Kidney (tissue), 14 donors: ENCODE measurements around the gene ADARB1. TPM values are rescaled to one million over a fixed set of nuclear protein-coding genes. Genes with fewer than 3 reads are reported as not detected.

Experiments used
- DNase-seq, 5 donors: peaks; one replicate each; pipeline ENCODE4 v3.0.0-alpha.2; 2013 to 2020
- FAIRE-seq: peaks from 2 replicates; lab custom pipeline; 2012; peaks lifted over from hg19 to GRCh38; lab: Jason Lieb, UNC
- H3K27ac ChIP-seq, 2 donors: one replicate each; pipeline ENCODE4 v1.7.0; 2013; ENCODE audit warnings: low read depth in 2 of 2, low read length in 2 of 2, inconsistent platforms in 1 of 2
- H3K27me3 ChIP-seq: one replicate; pipeline ENCODE4 v1.7.1; 2013; ENCODE audit warnings: low read length, inconsistent platforms; ENCODE audit not compliant: control insufficient read depth, insufficient read depth
- H3K36me3 ChIP-seq, 3 donors: one replicate each; pipeline versions ENCODE4 v1.7.0 to v1.7.1; 2013; ENCODE audit warnings: low read length in 3 of 3, control low read depth in 1 of 3, inconsistent platforms in 1 of 3; ENCODE audit not compliant: insufficient read depth in 3 of 3, control insufficient read depth in 2 of 3
- H3K4me1 ChIP-seq, 3 donors: one replicate each; pipeline versions ENCODE4 v1.7.0 to v1.7.1; 2013; ENCODE audit warnings: low read length in 3 of 3, inconsistent platforms in 1 of 3, low read depth in 1 of 3; ENCODE audit not compliant: control insufficient read depth in 2 of 3, insufficient read depth in 2 of 3
- H3K4me3 ChIP-seq, 3 donors: one replicate each; pipeline versions ENCODE4 v1.7.0 to v1.8.1; 2013; ENCODE audit warnings: low read length in 3 of 3, control low read depth in 1 of 3, inconsistent platforms in 1 of 3
- H3K9ac ChIP-seq, 3 donors: one replicate each; pipeline versions ENCODE4 v1.7.0 to v1.7.1; 2013; ENCODE audit warnings: low read length in 3 of 3, control low read depth in 1 of 3, inconsistent platforms in 1 of 3
- H3K9me3 ChIP-seq, 3 donors: one replicate each; pipeline versions ENCODE4 v1.7.0 to v1.7.1; 2013; ENCODE audit warnings: low read length in 3 of 3, control low read depth in 1 of 3, inconsistent platforms in 1 of 3; ENCODE audit not compliant: control insufficient read depth in 2 of 3, insufficient read depth in 1 of 3
- intact Hi-C: fragments of 100-400 bp; cut with DNase I; formaldehyde crosslinking; loops from one replicate; pipeline ENCODE4 v1.11.1; 2022
- polyA plus RNA-seq: library from polyadenylated mRNA; stranded (reverse); fragments of 350-450 nt; fragmentation: Illumina TruSeq; extraction: RNeasy Lipid Tissue Mini Kit (QIAGEN cat#74804); gene quantifications from one replicate; pipeline ENCODE4 v1.2.3, GENCODE V29; 2014; ENCODE audit warnings: low read depth, low replicate concordance; ENCODE audit not compliant: insufficient read depth
- total RNA-seq: library from RNA; stranded (reverse); fragmentation: NEBNext Ultra II Directional; extraction: Animal tissue kit (Norgen Biotek cat#: 25700); gene quantifications from one replicate; pipeline ENCODE4 v1.2.1, GENCODE V29; 2021
- TF ChIP-seq, protein P1 (sequence below): IDR thresholded peaks from 3 replicates; pipeline ENCODE4 v1.5.1; 2012; ENCODE audit warnings: mild to moderate bottlenecking, moderate library complexity, borderline replicate concordance; ENCODE audit not compliant: insufficient read depth; ENCODE audit errors: extremely low read depth
- donor health status: control.
- donor health status: control.
- donor health status: control.
- donor health status: control.
- donor health status: control.
- donor health status: DM: yes; HTN: yes; CAD: no.
- donor health status: Normal renal cell carcinoma (clear cell type).

ADARB1 gene
- total and polyA plus RNA-seq, 2 donors from 2014 or later: 6.7 to 34.9 TPM

DNA sequence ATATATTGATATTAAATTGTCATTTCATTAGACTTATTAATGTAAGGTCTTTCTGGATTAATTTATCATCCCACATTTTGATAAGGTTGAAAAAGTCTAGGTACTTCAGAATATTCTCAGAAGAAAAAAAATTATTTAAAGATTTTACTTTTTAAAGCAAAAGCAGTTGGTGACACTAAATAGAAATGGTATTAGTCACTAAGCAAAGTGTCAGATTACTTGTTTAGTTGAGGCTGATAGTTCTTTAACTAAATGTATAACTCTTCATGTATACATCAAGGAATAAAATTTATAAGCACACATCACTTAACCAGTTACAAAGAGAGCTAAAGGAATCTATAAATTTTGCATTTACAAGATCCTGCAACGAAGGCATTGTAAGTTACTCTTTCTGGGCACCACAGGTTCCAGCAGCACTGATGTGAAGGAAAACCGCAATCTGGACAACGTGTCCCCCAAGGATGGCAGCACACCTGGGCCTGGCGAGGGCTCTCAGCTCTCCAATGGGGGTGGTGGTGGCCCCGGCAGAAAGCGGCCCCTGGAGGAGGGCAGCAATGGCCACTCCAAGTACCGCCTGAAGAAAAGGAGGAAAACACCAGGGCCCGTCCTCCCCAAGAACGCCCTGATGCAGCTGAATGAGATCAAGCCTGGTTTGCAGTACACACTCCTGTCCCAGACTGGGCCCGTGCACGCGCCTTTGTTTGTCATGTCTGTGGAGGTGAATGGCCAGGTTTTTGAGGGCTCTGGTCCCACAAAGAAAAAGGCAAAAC is 101.1 kb downstream of the ADARB1 start:
- H3K36me3 ChIP-seq: peaks cover 0 to 2% (median 0%) of the 10 kb centered on the region in 3 donors
- FAIRE-seq (peak; percentile 21), DNase-seq (no peak)
- TF ChIP-seq, protein P1, sequence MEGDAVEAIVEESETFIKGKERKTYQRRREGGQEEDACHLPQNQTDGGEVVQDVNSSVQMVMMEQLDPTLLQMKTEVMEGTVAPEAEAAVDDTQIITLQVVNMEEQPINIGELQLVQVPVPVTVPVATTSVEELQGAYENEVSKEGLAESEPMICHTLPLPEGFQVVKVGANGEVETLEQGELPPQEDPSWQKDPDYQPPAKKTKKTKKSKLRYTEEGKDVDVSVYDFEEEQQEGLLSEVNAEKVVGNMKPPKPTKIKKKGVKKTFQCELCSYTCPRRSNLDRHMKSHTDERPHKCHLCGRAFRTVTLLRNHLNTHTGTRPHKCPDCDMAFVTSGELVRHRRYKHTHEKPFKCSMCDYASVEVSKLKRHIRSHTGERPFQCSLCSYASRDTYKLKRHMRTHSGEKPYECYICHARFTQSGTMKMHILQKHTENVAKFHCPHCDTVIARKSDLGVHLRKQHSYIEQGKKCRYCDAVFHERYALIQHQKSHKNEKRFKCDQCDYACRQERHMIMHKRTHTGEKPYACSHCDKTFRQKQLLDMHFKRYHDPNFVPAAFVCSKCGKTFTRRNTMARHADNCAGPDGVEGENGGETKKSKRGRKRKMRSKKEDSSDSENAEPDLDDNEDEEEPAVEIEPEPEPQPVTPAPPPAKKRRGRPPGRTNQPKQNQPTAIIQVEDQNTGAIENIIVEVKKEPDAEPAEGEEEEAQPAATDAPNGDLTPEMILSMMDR: no peak
- H3K4me1 ChIP-seq: no peaks in the 10 kb centered on the region
- H3K4me3 ChIP-seq: no peak overlapping the region
- H3K27me3 ChIP-seq: no peaks in the 10 kb centered on the region
- no peak overlapping the region for H3K9ac ChIP-seq
- H3K9me3 ChIP-seq: no peaks in the 10 kb centered on the region
- no peak overlapping the region for H3K27ac ChIP-seq
- intact Hi-C loops: no loop called here

DNA sequence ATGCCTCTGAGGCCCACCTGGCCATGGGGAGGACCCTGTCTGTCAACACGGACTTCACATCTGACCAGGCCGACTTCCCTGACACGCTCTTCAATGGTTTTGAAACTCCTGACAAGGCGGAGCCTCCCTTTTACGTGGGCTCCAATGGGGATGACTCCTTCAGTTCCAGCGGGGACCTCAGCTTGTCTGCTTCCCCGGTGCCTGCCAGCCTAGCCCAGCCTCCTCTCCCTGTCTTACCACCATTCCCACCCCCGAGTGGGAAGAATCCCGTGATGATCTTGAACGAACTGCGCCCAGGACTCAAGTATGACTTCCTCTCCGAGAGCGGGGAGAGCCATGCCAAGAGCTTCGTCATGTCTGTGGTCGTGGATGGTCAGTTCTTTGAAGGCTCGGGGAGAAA is 101.8 kb downstream of the ADARB1 start:
- no peak overlapping the region for H3K4me3 ChIP-seq
- intact Hi-C loops: no loop called here
- H3K27ac ChIP-seq: no peak overlapping the region
- TF ChIP-seq, protein P1: no peak
- no peak overlapping the region for H3K9ac ChIP-seq
- peaks cover 0 to 2% (median 0%) of the 10 kb centered on the region in 3 donors for H3K36me3 ChIP-seq
- H3K9me3 ChIP-seq: no peaks in the 10 kb centered on the region
- H3K27me3 ChIP-seq: no peaks in the 10 kb centered on the region
- H3K4me1 ChIP-seq: no peaks in the 10 kb centered on the region
- no peak for FAIRE-seq
- DNase-seq: no peak

DNA sequence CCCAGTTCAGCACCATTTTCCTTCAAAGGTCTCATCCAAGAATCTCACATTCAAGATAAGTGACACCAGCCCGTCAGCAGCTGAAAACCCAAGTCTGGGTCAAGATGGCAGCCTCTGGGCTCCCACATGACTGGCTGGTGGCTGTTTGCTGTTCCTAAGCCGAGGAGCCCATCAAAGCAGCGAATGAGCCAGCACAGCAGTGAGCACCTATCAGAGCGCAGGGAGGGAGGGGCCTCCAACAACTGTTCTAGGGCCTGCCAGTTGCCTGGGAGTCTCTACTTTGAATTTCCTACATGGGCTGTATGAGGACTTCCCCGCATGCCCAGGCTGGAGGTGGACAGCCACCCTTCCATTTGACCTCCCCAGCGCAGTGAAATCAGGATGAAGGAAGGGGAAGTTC is 102.7 kb downstream of the ADARB1 start:
- FAIRE-seq: no peak

More for the DNA sequence above, 102.7 kb downstream of the ADARB1 start:
- TF ChIP-seq, protein P1: no peak
- Histone ChIP-seq H3K27ac (no peak overlapping the region), H3K27me3 (no peaks in the 10 kb centered on the region), H3K4me3 (no peak overlapping the region), H3K36me3 (peaks cover 0 to 7% (median 4%) of the 10 kb centered on the region in 3 donors), H3K9me3 (no peaks in the 10 kb centered on the region), H3K4me1 (no peaks in the 10 kb centered on the region), H3K9ac (no peak overlapping the region)
- intact Hi-C loops: no loop called here
- DNase-seq: no peak
